DOHH2 (cell line): ENCODE data around the gene ADORA1.

Experiments used
- H3F3A ChIP-seq: fragments of 200-600 bp; sonication (generic), shearing (Covaris generic); 2 replicates; pipeline ENCODE4 v1.6.0; 2016; ENCODE audit warnings: antibody characterized with exemption, mild to moderate bottlenecking; ENCODE audit not compliant: control insufficient read depth, insufficient read depth
- H3K27ac ChIP-seq: fragments of 200-600 bp; sonication (generic); 2 replicates; pipeline ENCODE4 v1.5.1; 2014; ENCODE audit warnings: low read depth, mild to moderate bottlenecking, low read length, moderate library complexity
- H3K27me3 ChIP-seq: fragments of 200-600 bp; sonication (generic); 2 replicates; pipeline ENCODE4 v1.6.1; 2014; ENCODE audit warnings: mild to moderate bottlenecking, low read length, mixed read lengths; ENCODE audit not compliant: control insufficient read depth
- H3K36me3 ChIP-seq: fragments of 200-600 bp; sonication (generic); 2 replicates; pipeline ENCODE4 v1.6.1; 2014; ENCODE audit warnings: mild to moderate bottlenecking, low read length, moderate library complexity, mixed read lengths; ENCODE audit not compliant: control insufficient read depth
- H3K4me1 ChIP-seq: fragments of 200-600 bp; sonication (generic); 2 replicates; pipeline ENCODE4 v1.6.1; 2014; ENCODE audit warnings: mild to moderate bottlenecking, low read length, mixed read lengths; ENCODE audit not compliant: control insufficient read depth
- H3K4me2 ChIP-seq: fragments of 200-600 bp; sonication (generic); 2 replicates; pipeline ENCODE4 v1.6.0; 2014; ENCODE audit warnings: mild to moderate bottlenecking, low read length, moderate library complexity
- H3K4me3 ChIP-seq: fragments of 200-600 bp; sonication (generic); 2 replicates; pipeline ENCODE4 v1.5.1; 2014; ENCODE audit warnings: mild to moderate bottlenecking, low read length, mixed read lengths
- H3K79me2 ChIP-seq: fragments of 200-600 bp; sonication (generic); 2 replicates; pipeline ENCODE4 v1.6.1; 2014; ENCODE audit warnings: mild to moderate bottlenecking, low read length, mixed read lengths; ENCODE audit not compliant: control insufficient read depth
- H3K9me2 ChIP-seq: fragments of 200-600 bp; sonication (generic); replicated peaks from 2 replicates; pipeline ENCODE4 v1.6.1; 2014; ENCODE audit warnings: mild to moderate bottlenecking, low read length, mixed read lengths; ENCODE audit not compliant: control insufficient read depth
- H3K9me3 ChIP-seq: fragments of 200-600 bp; sonication (generic); 2 replicates; pipeline ENCODE4 v1.6.1; 2014; ENCODE audit warnings: antibody characterized with exemption, low read length, mixed read lengths; ENCODE audit not compliant: control insufficient read depth, insufficient read depth
- H4K20me1 ChIP-seq: fragments of 200-600 bp; sonication (generic); 2 replicates; pipeline ENCODE4 v1.6.0; 2014; ENCODE audit warnings: low read depth, mild to moderate bottlenecking, antibody characterized with exemption, low read length, moderate library complexity; ENCODE audit not compliant: control insufficient read depth, insufficient read depth
- EZH2phosphoT487 ChIP-seq: fragments of 200-600 bp; sonication (generic); IDR thresholded peaks from 2 replicates; pipeline ENCODE4 v1.6.1; 2017; ENCODE audit warnings: borderline replicate concordance, mild to moderate bottlenecking, antibody characterized with exemption, low read length, moderate library complexity, mixed read lengths
- TF ChIP-seq, protein P1 (sequence below): fragments of 200-600 bp; sonication (generic); IDR thresholded peaks from one replicate; pipeline ENCODE4 v1.5.1; 2014; ENCODE audit warnings: antibody characterized with exemption, mild to moderate bottlenecking, low read depth, low read length; ENCODE audit not compliant: poor library complexity, severe bottlenecking

The ADORA1 gene

DNA sequence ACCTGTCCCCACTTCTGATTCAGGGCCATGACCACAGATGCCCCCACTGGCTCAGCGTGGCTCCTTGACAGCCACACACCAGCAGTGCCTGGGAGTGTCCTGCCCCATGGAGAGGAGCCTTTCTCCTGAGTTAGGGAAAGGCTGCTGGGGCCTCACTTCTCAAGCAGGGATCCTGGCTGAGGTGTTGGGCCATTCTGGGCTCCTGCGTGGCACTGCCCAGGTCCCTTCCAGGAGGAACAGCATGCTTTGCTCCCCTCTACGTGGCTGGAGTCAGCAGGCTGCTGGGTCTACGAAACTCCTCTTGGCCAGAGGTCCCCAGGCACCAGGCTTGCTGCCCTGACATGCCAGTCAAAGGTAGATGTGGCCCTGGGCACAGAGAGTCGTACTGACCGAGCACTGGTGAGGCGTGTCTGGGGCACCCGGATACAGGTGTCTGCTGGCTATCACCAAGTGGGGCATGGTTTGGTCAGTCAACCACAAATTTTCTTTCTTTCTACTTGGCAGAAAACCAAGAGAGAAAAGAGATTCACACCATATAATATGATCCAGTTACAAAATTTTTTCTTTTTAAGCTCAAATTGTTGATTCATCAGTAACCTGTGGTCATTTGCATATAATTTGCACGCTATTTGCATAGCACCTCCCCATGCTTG is 4.1 kb downstream of the ADORA1 start:
- H3K4me3 ChIP-seq = no peak overlapping the region
- H3K9me3 ChIP-seq = no peaks in the 10 kb centered on the region
- no peaks in the 10 kb centered on the region for H4K20me1 ChIP-seq
- H3K4me2 ChIP-seq = no peak overlapping the region
- no peaks in the 10 kb centered on the region for H3F3A ChIP-seq
- TF ChIP-seq EZH2phosphoT487 = no peak
- TF ChIP-seq, protein P1, sequence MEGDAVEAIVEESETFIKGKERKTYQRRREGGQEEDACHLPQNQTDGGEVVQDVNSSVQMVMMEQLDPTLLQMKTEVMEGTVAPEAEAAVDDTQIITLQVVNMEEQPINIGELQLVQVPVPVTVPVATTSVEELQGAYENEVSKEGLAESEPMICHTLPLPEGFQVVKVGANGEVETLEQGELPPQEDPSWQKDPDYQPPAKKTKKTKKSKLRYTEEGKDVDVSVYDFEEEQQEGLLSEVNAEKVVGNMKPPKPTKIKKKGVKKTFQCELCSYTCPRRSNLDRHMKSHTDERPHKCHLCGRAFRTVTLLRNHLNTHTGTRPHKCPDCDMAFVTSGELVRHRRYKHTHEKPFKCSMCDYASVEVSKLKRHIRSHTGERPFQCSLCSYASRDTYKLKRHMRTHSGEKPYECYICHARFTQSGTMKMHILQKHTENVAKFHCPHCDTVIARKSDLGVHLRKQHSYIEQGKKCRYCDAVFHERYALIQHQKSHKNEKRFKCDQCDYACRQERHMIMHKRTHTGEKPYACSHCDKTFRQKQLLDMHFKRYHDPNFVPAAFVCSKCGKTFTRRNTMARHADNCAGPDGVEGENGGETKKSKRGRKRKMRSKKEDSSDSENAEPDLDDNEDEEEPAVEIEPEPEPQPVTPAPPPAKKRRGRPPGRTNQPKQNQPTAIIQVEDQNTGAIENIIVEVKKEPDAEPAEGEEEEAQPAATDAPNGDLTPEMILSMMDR = no peak
- no peak overlapping the region for H3K27ac ChIP-seq
- no peaks in the 10 kb centered on the region for H3K4me1 ChIP-seq
- no peaks in the 10 kb centered on the region for H3K36me3 ChIP-seq
- H3K27me3 ChIP-seq = peaks cover 12% of the 10 kb centered on the region
- H3K79me2 ChIP-seq = no peaks in the 10 kb centered on the region
- H3K9me2 ChIP-seq = no peaks in the 10 kb centered on the region

DNA sequence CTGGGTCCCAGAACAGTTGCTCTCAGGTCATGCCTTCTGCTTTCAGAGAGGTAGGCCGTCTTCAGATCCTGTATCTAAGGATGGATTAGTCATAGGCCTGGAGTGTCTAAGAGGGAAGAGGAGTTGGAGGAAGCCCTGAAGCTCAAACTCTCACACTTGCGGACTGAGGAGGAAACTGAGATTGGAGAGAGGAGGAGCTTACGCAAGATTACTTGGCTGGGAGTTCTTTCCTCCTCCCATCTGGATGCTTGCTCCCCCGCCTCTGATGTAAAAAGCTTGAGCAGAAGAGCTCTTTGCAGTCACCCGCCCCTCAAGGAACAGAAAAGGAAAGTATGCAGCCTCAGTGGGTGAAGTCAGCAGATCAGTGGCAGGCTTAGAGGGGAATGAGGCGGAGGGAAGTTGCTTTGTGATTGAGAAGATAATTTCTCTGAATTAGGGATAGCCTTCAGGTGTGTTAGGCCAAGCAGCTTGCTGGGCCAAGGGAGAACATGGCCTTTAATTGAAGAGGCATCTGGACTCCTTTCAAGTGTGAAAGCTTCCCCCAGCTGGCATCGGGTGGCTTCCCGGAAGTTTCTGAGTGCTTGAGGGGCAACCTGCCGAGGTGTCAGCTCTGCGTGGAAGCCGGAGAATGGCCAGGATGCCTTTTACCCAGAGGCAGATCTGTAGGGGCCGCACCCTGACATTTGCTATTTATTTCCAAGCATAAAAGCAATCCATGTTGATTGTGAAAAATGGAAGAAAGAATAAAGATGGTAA is 6.6 kb downstream of the ADORA1 start:
- Histone ChIP-seq H3K4me3 (no peak overlapping the region), H3K4me2 (no peak overlapping the region), H3K4me1 (no peaks in the 10 kb centered on the region), H3K36me3 (no peaks in the 10 kb centered on the region), H3K9me3 (no peaks in the 10 kb centered on the region), H4K20me1 (no peaks in the 10 kb centered on the region), H3K27me3 (peaks cover 24% of the 10 kb centered on the region), H3K9me2 (no peaks in the 10 kb centered on the region), H3F3A (no peaks in the 10 kb centered on the region), H3K79me2 (no peaks in the 10 kb centered on the region), H3K27ac (no peak overlapping the region)
- TF ChIP-seq, protein P1 = no peak
- no peak for TF ChIP-seq EZH2phosphoT487

DNA sequence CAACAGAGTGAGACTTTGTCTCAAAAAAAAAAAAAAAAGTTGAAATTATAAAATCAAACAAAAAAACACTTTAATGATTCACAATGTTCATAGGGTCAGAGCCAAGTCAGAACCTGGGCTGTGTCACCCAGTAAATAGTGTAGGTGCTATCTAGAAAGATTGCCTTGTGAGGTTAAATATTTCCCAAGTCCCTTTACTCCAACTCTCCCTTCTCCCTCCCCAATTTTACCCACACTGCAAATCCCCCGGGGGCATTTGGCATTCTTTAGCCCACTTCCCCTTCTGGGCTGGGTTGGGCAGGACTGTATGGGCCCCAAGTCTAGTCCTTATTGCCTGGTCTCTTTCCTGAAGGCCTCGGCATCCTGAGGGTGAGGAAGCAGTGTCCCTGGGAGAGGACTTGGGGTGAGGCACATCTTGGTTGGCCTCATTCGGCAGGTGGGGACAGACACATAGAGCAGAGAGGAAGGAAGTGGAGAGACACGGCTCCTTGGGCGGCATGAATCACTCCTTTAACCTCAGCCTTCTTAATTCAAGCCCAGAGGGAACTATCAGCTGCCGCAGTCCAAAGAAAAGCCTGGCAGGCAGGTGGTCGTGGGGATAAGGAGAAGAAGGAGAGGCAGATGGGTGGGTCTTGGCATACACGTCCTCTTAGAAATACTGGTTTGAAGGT is 8.2 kb downstream of the ADORA1 start:
- Histone ChIP-seq H3K9me3 (no peaks in the 10 kb centered on the region), H3F3A (no peaks in the 10 kb centered on the region), H3K4me3 (no peak overlapping the region), H3K9me2 (no peaks in the 10 kb centered on the region), H4K20me1 (no peaks in the 10 kb centered on the region), H3K27me3 (peaks cover 34% of the 10 kb centered on the region), H3K79me2 (no peaks in the 10 kb centered on the region), H3K4me1 (no peaks in the 10 kb centered on the region), H3K36me3 (no peaks in the 10 kb centered on the region), H3K27ac (no peak overlapping the region), H3K4me2 (no peak overlapping the region)
- TF ChIP-seq EZH2phosphoT487 = no peak
- TF ChIP-seq, protein P1 = no peak
